GM12892 (cell line): ENCODE measurements around the gene MAP2K6.

ENCODE experiments used
- DNase-seq: peaks from one replicate; pipeline ENCODE4 v3.0.0; 2011; ENCODE audit not compliant: insufficient read length
- FAIRE-seq: peaks from 2 replicates; lab custom pipeline; 2011; peaks lifted over from hg19 to GRCh38; lab: Jason Lieb, UNC
- POLR2A ChIP-seq: IDR thresholded peaks from 2 replicates; pipeline ENCODE4 v1.6.1; 2011; ENCODE audit warnings: low read depth, low read length, control low read depth
- POLR2AphosphoS5 ChIP-seq: IDR thresholded peaks from 2 replicates; pipeline ENCODE4 v1.6.1; 2011; ENCODE audit warnings: low read depth, low read length, control low read depth
- TAF1 ChIP-seq: IDR thresholded peaks from 2 replicates; pipeline ENCODE4 v1.6.1; 2011; ENCODE audit warnings: low read depth, mild to moderate bottlenecking, control low read depth, low read length, borderline replicate concordance

The MAP2K6 gene

GRCh38 chr17:69533481-69534234 lies 119.2 kb downstream of the MAP2K6 start:
- DNase-seq (no peak), FAIRE-seq (no peak)
- TF ChIP-seq POLR2A (no peak), TAF1 (no peak), POLR2AphosphoS5 (no peak)

- FAIRE-seq (no peak), DNase-seq (no peak)
- no peak for TF ChIP-seq POLR2A
- no peak for TF ChIP-seq TAF1
- TF ChIP-seq POLR2AphosphoS5: no peak
Measured at GRCh38 chr17:69534235-69534621, 119.7 kb downstream of the MAP2K6 start.

- TF ChIP-seq POLR2A (no peak), POLR2AphosphoS5 (no peak), TAF1 (no peak)
- DNase-seq (no peak), FAIRE-seq (no peak)
Measured at GRCh38 chr17:69535016-69535570, 120.6 kb downstream of the MAP2K6 start.

GRCh38 chr17:69538795-69539194 lies 124.3 kb downstream of the MAP2K6 start:
- FAIRE-seq (no peak), DNase-seq (no peak)
- TF ChIP-seq POLR2A (no peak), TAF1 (no peak), POLR2AphosphoS5 (no peak)

GRCh38 chr17:69539274-69539673 lies 124.8 kb downstream of the MAP2K6 start:
- TF ChIP-seq TAF1 (no peak), POLR2AphosphoS5 (no peak), POLR2A (no peak)
- FAIRE-seq: no peak

GRCh38 chr17:69539781-69540319 lies 125.4 kb downstream of the MAP2K6 start:
- FAIRE-seq: no peak
- no peak for DNase-seq
- TF ChIP-seq POLR2AphosphoS5 (no peak), TAF1 (no peak), POLR2A (no peak)

More at GRCh38 chr17:69539274-69539673, 124.8 kb downstream of the MAP2K6 start:
- no peak for DNase-seq

GRCh38 chr17:69540356-69540755 lies 125.9 kb downstream of the MAP2K6 start:
- FAIRE-seq: no peak
- DNase-seq: no peak
- no peak for TF ChIP-seq TAF1
- no peak for TF ChIP-seq POLR2A
- no peak for TF ChIP-seq POLR2AphosphoS5

GRCh38 chr17:69547230-69547629 lies 132.7 kb downstream of the MAP2K6 start:
- DNase-seq: no peak
- FAIRE-seq: no peak
- no peak for TF ChIP-seq TAF1

GRCh38 chr17:69547947-69548346 lies 133.4 kb downstream of the MAP2K6 start:
- TF ChIP-seq TAF1 (no peak), POLR2A (no peak), POLR2AphosphoS5 (no peak)
- DNase-seq (no peak), FAIRE-seq (no peak)

GRCh38 chr17:69551212-69552010 lies 136.9 kb downstream of the MAP2K6 start:
- TF ChIP-seq POLR2A: no peak
- no peak for TF ChIP-seq TAF1
- TF ChIP-seq POLR2AphosphoS5: no peak
- FAIRE-seq (peak; percentile 84), DNase-seq (no peak)

GRCh38 chr17:69552986-69553667 lies 138.6 kb downstream of the MAP2K6 start:
- TF ChIP-seq POLR2A (no peak), POLR2AphosphoS5 (no peak)
- DNase-seq: no peak
- FAIRE-seq: peak; percentile 33
